Breast epithelium (tissue), 3 donors: ENCODE results near the gene PPP2R5D.

ENCODE experiments used
- CTCF ChIP-seq, 3 donors: fragments of 450-650 bp; IDR thresholded peaks; one replicate each; pipeline ENCODE4 v1.5.1; 2016 to 2017; ENCODE audit warnings: antibody characterized with exemption in 3 of 3, mild to moderate bottlenecking in 3 of 3, moderate library complexity in 3 of 3
- POLR2A ChIP-seq: fragments of 450-650 bp; IDR thresholded peaks from one replicate; pipeline ENCODE4 v1.6.1; 2016; ENCODE audit warnings: antibody characterized with exemption, mild to moderate bottlenecking, moderate library complexity

DNA sequence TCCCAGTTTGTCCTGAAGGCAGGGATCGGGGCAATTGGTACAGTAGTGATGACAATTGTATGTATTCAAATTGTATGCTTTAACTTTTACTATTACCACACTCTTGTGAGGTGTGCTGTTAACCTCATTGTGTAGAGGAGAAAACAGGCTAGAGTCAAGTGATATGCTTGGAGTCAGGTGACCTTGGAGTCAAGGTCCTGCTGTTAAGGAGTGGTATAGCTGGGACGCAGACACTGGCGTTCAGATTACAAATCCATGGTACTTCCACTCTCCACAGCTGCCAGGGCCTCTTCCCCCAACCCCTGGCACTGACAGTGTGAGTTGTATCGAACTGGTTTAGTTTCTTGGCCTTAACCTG is 44.6 kb upstream of the PPP2R5D start:
- TF ChIP-seq CTCF (IDR thresholded peaks at IDR 0.05) (no peak), POLR2A (no peak)
